ENCODE measurements around the gene ZNF804A. TPM values are rescaled to one million over a fixed set of nuclear protein-coding genes. Genes with fewer than 3 reads are reported as not detected.

ZNF804A gene
- total RNA-seq, 1 donor from 2014 or later = 0.32 TPM

DNA sequence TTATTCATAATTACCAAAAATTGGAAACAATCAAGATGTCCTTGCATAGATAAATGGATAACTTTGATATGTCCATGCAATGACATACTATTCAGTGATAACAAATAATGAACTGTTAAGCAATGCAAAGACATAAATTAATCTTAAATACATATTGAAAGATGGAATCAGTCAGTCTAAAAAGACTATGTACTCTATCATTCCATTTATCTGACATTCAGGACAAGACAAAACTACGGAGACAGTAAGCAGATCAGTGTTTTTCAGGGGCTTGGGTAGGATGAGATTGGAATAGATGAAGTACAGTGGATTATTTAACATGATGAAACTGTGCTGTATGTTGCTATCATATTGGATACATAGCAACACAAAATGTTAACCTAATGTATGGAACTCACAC is 21.3 kb upstream of the ZNF804A start:
- Histone ChIP-seq H3K79me2 (ENCODE audit: insufficient read depth, low read length) (no peaks in the 10 kb centered on the region), H3K27me3 (ENCODE audit: insufficient read depth, low read length) (no peaks in the 10 kb centered on the region), H2AFZ (ENCODE audit: low read depth, low read length) (no peak overlapping the region), H3K9ac (ENCODE audit: low read length) (no peak overlapping the region), H3K27ac (ENCODE audit: low read depth, low read length) (no peak overlapping the region), H3K4me2 (ENCODE audit: low read length) (no peak overlapping the region), H3K4me1 (ENCODE audit: insufficient read depth, low read length) (no peaks in the 10 kb centered on the region), H3K4me3 (ENCODE audit: insufficient read depth, low read depth, low read length) (no peak overlapping the region), H4K20me1 (ENCODE audit: insufficient read depth, low read length) (no peaks in the 10 kb centered on the region), H3K36me3 (ENCODE audit: insufficient read depth, low read length) (no peaks in the 10 kb centered on the region), H3K9me3 (ENCODE audit: insufficient read depth, low read depth, low read length) (no peaks in the 10 kb centered on the region)
- Mint-ChIP-seq H3K4me3 (ENCODE audit: unreplicated experiment) (no peak overlapping the region), H3K27ac (ENCODE audit: unreplicated experiment) (no peak overlapping the region), H3K27me3 (ENCODE audit: low read depth, unreplicated experiment) (no peaks in the 10 kb centered on the region), H3K36me3 (ENCODE audit: low read depth, unreplicated experiment) (no peaks in the 10 kb centered on the region), H3K4me1 (ENCODE audit: low read depth, unreplicated experiment) (no peaks in the 10 kb centered on the region), H3K9me3 (ENCODE audit: unreplicated experiment) (no peaks in the 10 kb centered on the region)
- TF ChIP-seq, protein P1, sequence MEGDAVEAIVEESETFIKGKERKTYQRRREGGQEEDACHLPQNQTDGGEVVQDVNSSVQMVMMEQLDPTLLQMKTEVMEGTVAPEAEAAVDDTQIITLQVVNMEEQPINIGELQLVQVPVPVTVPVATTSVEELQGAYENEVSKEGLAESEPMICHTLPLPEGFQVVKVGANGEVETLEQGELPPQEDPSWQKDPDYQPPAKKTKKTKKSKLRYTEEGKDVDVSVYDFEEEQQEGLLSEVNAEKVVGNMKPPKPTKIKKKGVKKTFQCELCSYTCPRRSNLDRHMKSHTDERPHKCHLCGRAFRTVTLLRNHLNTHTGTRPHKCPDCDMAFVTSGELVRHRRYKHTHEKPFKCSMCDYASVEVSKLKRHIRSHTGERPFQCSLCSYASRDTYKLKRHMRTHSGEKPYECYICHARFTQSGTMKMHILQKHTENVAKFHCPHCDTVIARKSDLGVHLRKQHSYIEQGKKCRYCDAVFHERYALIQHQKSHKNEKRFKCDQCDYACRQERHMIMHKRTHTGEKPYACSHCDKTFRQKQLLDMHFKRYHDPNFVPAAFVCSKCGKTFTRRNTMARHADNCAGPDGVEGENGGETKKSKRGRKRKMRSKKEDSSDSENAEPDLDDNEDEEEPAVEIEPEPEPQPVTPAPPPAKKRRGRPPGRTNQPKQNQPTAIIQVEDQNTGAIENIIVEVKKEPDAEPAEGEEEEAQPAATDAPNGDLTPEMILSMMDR (IDR thresholded peaks at IDR 0.05; ENCODE audit: insufficient read depth, low read depth, low read length) = no peak
- no peak for TF ChIP-seq EZH2 (IDR thresholded peaks at IDR 0.05; ENCODE audit: insufficient read depth, low read length)
- FAIRE-seq (no peak), DNase-seq (ENCODE audit: low read depth) (no peak)

DNA sequence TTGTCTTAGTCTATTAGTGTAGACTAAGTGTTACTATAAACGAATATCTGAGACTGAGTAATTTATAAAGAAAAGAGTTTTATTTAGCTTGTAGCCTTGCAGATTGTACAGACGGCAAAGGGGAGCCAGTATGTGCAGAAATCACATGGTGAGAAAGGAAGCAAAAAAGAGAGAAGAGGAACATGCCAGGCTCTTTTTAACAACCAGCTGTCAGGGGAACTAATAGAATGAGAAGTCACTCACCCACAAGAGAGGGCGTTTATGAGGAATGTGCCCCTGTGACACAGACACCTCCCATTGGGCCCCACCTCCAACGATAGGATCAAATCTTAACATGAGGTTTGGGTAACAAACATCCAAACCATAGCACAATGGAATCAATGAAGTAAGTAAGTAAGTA is 20.6 kb upstream of the ZNF804A start:
- FAIRE-seq (no peak), DNase-seq (ENCODE audit: low read depth) (no peak)
- H3K9me3 Mint-ChIP-seq (ENCODE audit: unreplicated experiment) = no peaks in the 10 kb centered on the region
- Histone ChIP-seq H3K9me3 (ENCODE audit: insufficient read depth, low read depth, low read length) (no peaks in the 10 kb centered on the region), H4K20me1 (ENCODE audit: insufficient read depth, low read length) (no peaks in the 10 kb centered on the region), H3K27ac (ENCODE audit: low read depth, low read length) (no peak overlapping the region), H3K4me1 (ENCODE audit: insufficient read depth, low read length) (no peaks in the 10 kb centered on the region), H3K36me3 (ENCODE audit: insufficient read depth, low read length) (no peaks in the 10 kb centered on the region), H3K27me3 (ENCODE audit: insufficient read depth, low read length) (no peaks in the 10 kb centered on the region), H3K79me2 (ENCODE audit: insufficient read depth, low read length) (no peaks in the 10 kb centered on the region), H3K9ac (ENCODE audit: low read length) (no peak overlapping the region), H2AFZ (ENCODE audit: low read depth, low read length) (no peak overlapping the region), H3K4me2 (ENCODE audit: low read length) (no peak overlapping the region), H3K4me3 (ENCODE audit: insufficient read depth, low read depth, low read length) (no peak overlapping the region)
- H3K4me1 Mint-ChIP-seq (ENCODE audit: low read depth, unreplicated experiment) = no peaks in the 10 kb centered on the region
- no peak overlapping the region for H3K27ac Mint-ChIP-seq (ENCODE audit: unreplicated experiment)
- no peaks in the 10 kb centered on the region for H3K27me3 Mint-ChIP-seq (ENCODE audit: low read depth, unreplicated experiment)
- no peaks in the 10 kb centered on the region for H3K36me3 Mint-ChIP-seq (ENCODE audit: low read depth, unreplicated experiment)
- no peak overlapping the region for H3K4me3 Mint-ChIP-seq (ENCODE audit: unreplicated experiment)
- no peak for TF ChIP-seq EZH2 (IDR thresholded peaks at IDR 0.05; ENCODE audit: insufficient read depth, low read length)
- TF ChIP-seq, protein P1 (IDR thresholded peaks at IDR 0.05; ENCODE audit: insufficient read depth, low read depth, low read length) = no peak

DNA sequence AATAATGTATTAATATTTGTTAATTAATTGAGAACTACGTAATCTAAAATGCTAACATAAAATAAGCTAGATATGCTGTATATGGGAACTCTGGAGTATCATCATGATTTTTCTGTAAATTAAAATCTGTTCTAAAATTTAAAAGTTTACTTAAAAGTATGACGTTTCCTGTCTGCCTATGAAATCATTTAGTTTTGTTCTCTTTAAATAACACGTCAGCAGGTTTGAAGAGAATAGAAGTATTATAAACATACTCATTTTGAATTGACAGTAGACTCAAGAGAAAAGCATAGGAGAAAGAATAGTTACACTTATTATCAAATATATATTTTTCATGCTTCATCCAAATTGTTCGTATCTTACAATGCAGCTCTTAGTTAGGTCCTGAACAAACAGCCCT is 19.1 kb upstream of the ZNF804A start:
- Mint-ChIP-seq H3K4me1 (ENCODE audit: low read depth, unreplicated experiment) (no peaks in the 10 kb centered on the region), H3K4me3 (ENCODE audit: unreplicated experiment) (no peak overlapping the region), H3K36me3 (ENCODE audit: low read depth, unreplicated experiment) (no peaks in the 10 kb centered on the region), H3K27me3 (ENCODE audit: low read depth, unreplicated experiment) (no peaks in the 10 kb centered on the region), H3K9me3 (ENCODE audit: unreplicated experiment) (no peaks in the 10 kb centered on the region), H3K27ac (ENCODE audit: unreplicated experiment) (no peak overlapping the region)
- FAIRE-seq (no peak), DNase-seq (ENCODE audit: low read depth) (no peak)
- H3K27me3 ChIP-seq (ENCODE audit: insufficient read depth, low read length) = no peaks in the 10 kb centered on the region
- no peak overlapping the region for H3K9ac ChIP-seq (ENCODE audit: low read length)
- H3K4me2 ChIP-seq (ENCODE audit: low read length) = no peak overlapping the region
- no peak overlapping the region for H3K27ac ChIP-seq (ENCODE audit: low read depth, low read length)
- H3K4me3 ChIP-seq (ENCODE audit: insufficient read depth, low read depth, low read length) = no peak overlapping the region
- no peak for TF ChIP-seq EZH2 (IDR thresholded peaks at IDR 0.05; ENCODE audit: insufficient read depth, low read length)
- TF ChIP-seq, protein P1 (IDR thresholded peaks at IDR 0.05; ENCODE audit: insufficient read depth, low read depth, low read length) = no peak
- no peak overlapping the region for H2AFZ ChIP-seq (ENCODE audit: low read depth, low read length)
- H3K4me1 ChIP-seq (ENCODE audit: insufficient read depth, low read length) = no peaks in the 10 kb centered on the region
- no peaks in the 10 kb centered on the region for H3K36me3 ChIP-seq (ENCODE audit: insufficient read depth, low read length)
- H4K20me1 ChIP-seq (ENCODE audit: insufficient read depth, low read length) = no peaks in the 10 kb centered on the region
- H3K79me2 ChIP-seq (ENCODE audit: insufficient read depth, low read length) = no peaks in the 10 kb centered on the region
- no peaks in the 10 kb centered on the region for H3K9me3 ChIP-seq (ENCODE audit: insufficient read depth, low read depth, low read length)

Measured in astrocyte (in vitro differentiated cells and primary cell).